Calu3 (cell line): ENCODE results near the gene ITPKB. TPM values are rescaled to one million over a fixed set of nuclear protein-coding genes. Genes with fewer than 3 reads are reported as not detected.

Experiments
- BruUV-seq: library from RNA; stranded (reverse); fragments of 400-500 nt; replicated peaks from 2 replicates; lab custom pipeline; 2021; lab: Mats Ljungman, UMichigan
- CTCF ChIA-PET: fragments of 300-600 bp; sonication (Branson Sonifier 250); formaldehyde crosslinking; loops from one replicate; lab custom pipeline; 2022; ENCODE audit warnings: antibody characterized with exemption; lab: Charles Lee
- DNase-seq: peaks from one replicate; pipeline ENCODE4 v3.0.0; 2022
- H3K27ac Mint-ChIP-seq: one replicate; pipeline ENCODE4 v1.8.0; 2022; ENCODE audit warnings: mixed read lengths; ENCODE audit not compliant: unreplicated experiment
- H3K27me3 Mint-ChIP-seq: one replicate; pipeline ENCODE4 v1.8.0; 2022; ENCODE audit warnings: mixed read lengths; ENCODE audit not compliant: unreplicated experiment
- H3K36me3 Mint-ChIP-seq: one replicate; pipeline ENCODE4 v1.8.0; 2022; ENCODE audit warnings: mild to moderate bottlenecking, moderate library complexity, mixed read lengths; ENCODE audit not compliant: insufficient read depth, unreplicated experiment
- H3K4me1 Mint-ChIP-seq: one replicate; pipeline ENCODE4 v1.8.0; 2022; ENCODE audit warnings: mild to moderate bottlenecking, low read depth, mixed read lengths; ENCODE audit not compliant: unreplicated experiment
- H3K4me3 Mint-ChIP-seq: one replicate; pipeline ENCODE4 v1.8.0; 2022; ENCODE audit warnings: mild to moderate bottlenecking, low read depth, moderate library complexity, mixed read lengths; ENCODE audit not compliant: unreplicated experiment
- H3K9me3 Mint-ChIP-seq: one replicate; pipeline ENCODE4 v1.8.0; 2022; ENCODE audit warnings: low read depth, mixed read lengths; ENCODE audit not compliant: unreplicated experiment
- intact Hi-C: fragments of 100-400 bp; cut with micrococcal nuclease; formaldehyde crosslinking; loops from one replicate; pipeline ENCODE4 v1.10.0; 2022; ENCODE audit not compliant: unreplicated experiment
- total RNA-seq: library from RNA; stranded (reverse); gene quantifications from 2 replicates; pipeline ENCODE4 v1.2.3, GENCODE V29; 2022
- TF ChIP-seq, protein P1 (sequence below): fragments of 200-600 bp; IDR thresholded peaks from one replicate; pipeline ENCODE4 v1.8.0; 2022; ENCODE audit warnings: antibody characterized with exemption; ENCODE audit not compliant: unreplicated experiment

ITPKB gene
- total RNA-seq, 1 experiment from 2014 or later = 11.8 TPM

DNA sequence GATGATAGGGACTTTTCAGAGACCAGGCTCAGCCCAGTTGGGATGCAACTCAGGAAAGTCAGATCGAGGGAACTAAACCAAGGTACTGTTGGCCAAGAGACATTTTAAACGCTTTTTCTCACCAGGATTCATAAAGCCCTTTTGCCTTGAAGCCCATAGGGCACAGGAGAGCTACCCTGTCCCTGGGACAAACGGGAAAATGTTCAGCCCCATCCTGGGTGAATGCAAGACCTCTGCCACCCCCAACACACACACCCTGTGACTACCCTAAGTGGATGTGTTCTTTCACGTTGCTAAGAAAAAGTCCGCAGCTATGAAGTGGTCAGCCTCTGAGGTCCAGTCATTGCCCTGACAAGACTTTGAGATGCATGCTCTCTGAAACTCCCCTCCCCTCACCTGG, 58.4 kb downstream of the ITPKB start:
- intact Hi-C loops = no loop called here
- Mint-ChIP-seq H3K4me1 (peaks cover 13% of the 10 kb centered on the region), H3K27ac (no peak overlapping the region), H3K27me3 (no peaks in the 10 kb centered on the region), H3K4me3 (peak overlapping the region; percentile 74), H3K9me3 (no peaks in the 10 kb centered on the region), H3K36me3 (peaks cover 10% of the 10 kb centered on the region)
- DNase-seq = no peak
- BruUV-seq = no TSS peak
- CTCF ChIA-PET = no interaction called here
- TF ChIP-seq, protein P1, sequence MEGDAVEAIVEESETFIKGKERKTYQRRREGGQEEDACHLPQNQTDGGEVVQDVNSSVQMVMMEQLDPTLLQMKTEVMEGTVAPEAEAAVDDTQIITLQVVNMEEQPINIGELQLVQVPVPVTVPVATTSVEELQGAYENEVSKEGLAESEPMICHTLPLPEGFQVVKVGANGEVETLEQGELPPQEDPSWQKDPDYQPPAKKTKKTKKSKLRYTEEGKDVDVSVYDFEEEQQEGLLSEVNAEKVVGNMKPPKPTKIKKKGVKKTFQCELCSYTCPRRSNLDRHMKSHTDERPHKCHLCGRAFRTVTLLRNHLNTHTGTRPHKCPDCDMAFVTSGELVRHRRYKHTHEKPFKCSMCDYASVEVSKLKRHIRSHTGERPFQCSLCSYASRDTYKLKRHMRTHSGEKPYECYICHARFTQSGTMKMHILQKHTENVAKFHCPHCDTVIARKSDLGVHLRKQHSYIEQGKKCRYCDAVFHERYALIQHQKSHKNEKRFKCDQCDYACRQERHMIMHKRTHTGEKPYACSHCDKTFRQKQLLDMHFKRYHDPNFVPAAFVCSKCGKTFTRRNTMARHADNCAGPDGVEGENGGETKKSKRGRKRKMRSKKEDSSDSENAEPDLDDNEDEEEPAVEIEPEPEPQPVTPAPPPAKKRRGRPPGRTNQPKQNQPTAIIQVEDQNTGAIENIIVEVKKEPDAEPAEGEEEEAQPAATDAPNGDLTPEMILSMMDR = no peak

DNA sequence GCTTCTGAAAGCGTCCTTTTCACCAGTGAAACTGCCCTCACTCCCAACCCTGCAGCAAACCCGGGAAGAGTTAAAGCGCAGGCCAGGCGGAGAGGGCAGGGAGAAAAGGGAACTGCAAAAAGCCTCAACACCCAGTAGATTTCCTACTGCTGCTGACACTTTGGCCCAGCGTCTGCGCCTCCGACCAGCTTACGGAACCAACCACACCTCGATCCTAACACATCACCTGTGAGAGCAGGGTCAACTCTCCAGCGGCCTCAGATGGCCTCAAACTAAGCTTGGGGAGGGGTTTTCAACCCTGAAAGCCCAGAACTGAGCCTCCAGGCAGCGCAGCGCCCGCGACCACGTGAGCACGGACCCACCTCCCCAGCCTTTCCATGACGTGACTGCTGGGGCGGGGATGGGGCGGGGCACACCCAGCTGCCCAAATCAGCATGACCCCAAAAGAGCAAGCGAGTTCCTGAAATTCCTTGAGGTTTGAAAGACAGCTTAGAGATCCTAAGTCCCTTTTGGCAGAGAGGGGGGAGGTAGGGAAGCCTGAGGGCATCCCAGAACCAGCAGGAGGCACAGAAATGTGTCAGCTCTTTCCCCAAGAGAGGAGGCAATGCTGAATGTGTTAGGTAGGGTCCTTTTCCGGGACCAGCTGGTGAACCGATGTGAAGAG, 59.1 kb downstream of the ITPKB start:
- CTCF ChIA-PET = interaction anchor here (1.5 kb wide), 1 partner anchor 54 kb away, joined by 3 read pairs; no protein-coding TSS in a partner anchor
- H3K4me3 Mint-ChIP-seq = peak overlapping the region; percentile 74
- BruUV-seq = no TSS peak
- peaks cover 10% of the 10 kb centered on the region for H3K36me3 Mint-ChIP-seq
- peak overlapping the region; percentile 89 for H3K27ac Mint-ChIP-seq
- H3K9me3 Mint-ChIP-seq = no peaks in the 10 kb centered on the region
- intact Hi-C loops = no loop called here
- H3K4me1 Mint-ChIP-seq = peaks cover 13% of the 10 kb centered on the region
- H3K27me3 Mint-ChIP-seq = no peaks in the 10 kb centered on the region
- peak; percentile 64 for DNase-seq
- TF ChIP-seq, protein P1 = no peak

DNA sequence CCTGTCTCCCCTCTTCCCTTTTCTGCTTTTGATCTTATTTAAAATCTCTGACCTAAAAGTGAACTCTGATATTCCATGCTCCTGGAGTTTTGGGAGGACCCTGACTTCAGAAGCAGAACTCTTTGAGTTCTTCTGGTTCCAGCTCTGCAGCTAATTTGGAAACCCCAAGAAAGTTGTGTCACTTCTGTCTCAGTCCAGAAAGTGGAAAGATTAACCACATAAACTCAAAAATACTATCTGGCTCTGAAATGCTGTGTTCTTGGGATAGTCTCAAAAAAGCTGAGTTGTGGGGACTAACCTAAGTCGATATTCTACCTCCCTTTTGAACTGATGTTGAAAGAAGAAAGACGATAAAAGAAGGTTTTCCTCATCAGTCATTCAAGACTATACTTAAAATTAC, 59.8 kb downstream of the ITPKB start:
- Mint-ChIP-seq H3K27ac (peak overlapping the region; percentile 89), H3K4me1 (peaks cover 13% of the 10 kb centered on the region), H3K36me3 (peaks cover 10% of the 10 kb centered on the region), H3K27me3 (no peaks in the 10 kb centered on the region), H3K9me3 (no peaks in the 10 kb centered on the region), H3K4me3 (peak overlapping the region; percentile 74)
- intact Hi-C loops = no loop called here
- BruUV-seq = no TSS peak
- CTCF ChIA-PET = interaction anchor here (1.5 kb wide), 1 partner anchor 53 kb away, joined by 3 read pairs; no protein-coding TSS in a partner anchor
- no peak for DNase-seq
- TF ChIP-seq, protein P1 = no peak

DNA sequence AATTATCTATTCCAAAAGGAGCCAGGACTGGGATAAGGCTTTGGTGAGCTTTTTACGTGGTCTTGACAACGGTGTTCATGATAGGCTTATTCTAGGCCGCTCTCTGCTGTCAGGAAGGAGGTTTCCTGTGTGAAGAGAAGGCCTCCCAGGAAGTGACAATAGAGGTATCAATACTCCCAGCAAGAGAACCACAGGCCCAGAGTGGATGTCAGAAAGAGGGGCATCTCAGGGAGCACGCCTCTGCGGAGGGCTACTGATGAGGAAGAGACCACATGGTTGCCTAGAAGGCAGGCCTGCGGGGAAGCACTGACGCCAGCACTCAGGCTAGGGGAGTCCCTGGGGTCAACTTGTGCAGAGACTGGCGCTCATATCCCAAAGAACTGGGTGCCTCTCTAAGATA, 60.4 kb downstream of the ITPKB start:
- TF ChIP-seq, protein P1 = no peak
- intact Hi-C loops = no loop called here
- BruUV-seq = no TSS peak
- no peaks in the 10 kb centered on the region for H3K27me3 Mint-ChIP-seq
- no peak for DNase-seq
- no peak overlapping the region for H3K27ac Mint-ChIP-seq
- no peak overlapping the region for H3K4me3 Mint-ChIP-seq
- H3K4me1 Mint-ChIP-seq = peaks cover 13% of the 10 kb centered on the region
- peaks cover 10% of the 10 kb centered on the region for H3K36me3 Mint-ChIP-seq
- CTCF ChIA-PET = interaction anchor here (1.5 kb wide), 1 partner anchor 52 kb away, joined by 3 read pairs; no protein-coding TSS in a partner anchor
- H3K9me3 Mint-ChIP-seq = no peaks in the 10 kb centered on the region
